Measurements from ENCODE around the gene SLC46A1. TPM values are rescaled to one million over a fixed set of nuclear protein-coding genes. Genes with fewer than 3 reads are reported as not detected.
A peak's percentile ranks its signal among the peaks of the same experiment; 100 is the strongest.

SLC46A1 gene
- total and polyA plus RNA-seq, 2 of the 13 experiments (the other 11 are each of a cell fraction or from before 2014, with no cell fraction given): 19.6 to 22.6 TPM

DNA sequence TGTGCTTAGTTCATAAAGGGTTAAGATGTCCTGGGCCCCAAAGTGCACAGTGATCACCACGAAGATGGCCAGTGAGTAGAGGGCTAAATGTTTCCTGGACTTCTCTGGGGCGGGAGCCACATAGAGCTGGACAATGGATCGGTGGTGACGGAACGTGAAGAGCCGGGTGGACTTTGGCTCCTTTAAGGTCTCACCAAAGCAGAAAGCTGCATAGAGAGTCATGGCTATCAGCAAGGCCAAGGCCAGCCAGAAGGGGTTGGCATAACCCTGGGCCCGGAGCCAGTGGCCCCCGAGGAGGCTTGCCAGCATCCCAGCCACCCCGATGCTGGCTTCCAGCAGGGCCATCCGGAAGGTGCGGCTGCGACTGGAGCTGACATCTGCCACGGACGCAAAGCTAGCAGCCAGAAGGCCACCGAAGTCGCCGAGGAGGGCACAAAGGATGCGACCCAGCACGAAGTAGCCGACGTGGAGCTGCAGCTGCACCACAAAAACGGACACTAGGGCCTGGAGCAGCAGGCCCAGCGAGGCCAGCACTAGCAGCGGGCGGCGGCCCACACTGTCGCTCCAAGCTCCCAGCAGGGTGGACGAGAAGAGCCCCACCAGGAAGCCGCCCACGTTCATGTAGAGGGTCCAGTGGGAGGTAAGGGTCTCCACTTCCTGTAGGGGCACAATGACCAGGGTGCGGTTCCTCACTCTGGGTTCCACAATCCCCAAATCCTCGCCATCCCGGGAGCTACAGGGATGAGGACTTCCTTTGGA is 1.0 kb downstream of the SLC46A1 start:
- in situ Hi-C loops (cut with HindIII; ENCODE audit: extremely low pct_ligation_motif_present, low pct_unique_long_range_greater_than_20kb) (no loop called here), intact Hi-C loops (cut with micrococcal nuclease; ENCODE audit: unreplicated experiment) (no loop called here)
- Histone ChIP-seq H3K4me2 (ENCODE audit: low read depth, low read length) (peak overlapping the region; percentile 97), H3K27ac (ENCODE audit: extremely low read length, insufficient read depth, low read length) (peak overlapping the region; percentile 67), H3K9me3 (ENCODE audit: low read length) (no peaks in the 10 kb centered on the region), H3K4me3 (replicated peaks in 1 of 3; ENCODE audit: insufficient read depth in 1 of 3, low read depth in 2 of 3, low read length in 3 of 3) (peak overlapping the region; percentile 68 to 84 (median 76)), H3K79me2 (ENCODE audit: insufficient read depth, low read length) (peaks cover 13% of the 10 kb centered on the region), H4K20me1 (ENCODE audit: insufficient read depth, low read length) (no peaks in the 10 kb centered on the region), H3K27me3 (ENCODE audit: control insufficient read depth in 1 of 2, insufficient read depth in 2 of 2, low read length in 2 of 2) (no peaks in the 10 kb centered on the region; a peak in 1 of 5 replicates), H2AFZ (ENCODE audit: low read length) (no peak overlapping the region), H3K36me3 (replicated peaks in 1 of 2; ENCODE audit: control insufficient read depth in 1 of 2, insufficient read depth in 2 of 2, low read length in 2 of 2) (peaks cover 9 to 33% of the 10 kb centered on the region in 2 experiments), H3K9ac (ENCODE audit: insufficient read depth, low read depth, low read length) (peak overlapping the region; percentile 79), H3K4me1 (ENCODE audit: insufficient read depth, low read length) (peaks cover 27% of the 10 kb centered on the region)
- DNase-seq (ENCODE audit: low spot score) (peak; percentile 84), FAIRE-seq (peak; percentile 93), ATAC-seq (peak; percentile 89)
- WGBS (ENCODE audit: low lambda C conversion rate): 4% methylated on average over 9 of the region's 33 CpGs
- ChIA-PET CTCF (ENCODE audit: low intra/inter-chr PET ratio, low total read pairs) (interaction anchor here (1.3 kb wide), 1 partner anchor 12 kb away, joined by 4 read pairs; no protein-coding TSS in a partner anchor), POLR2A (interaction anchor here (0.8 to 3.4 kb wide), 14 partner anchors 9 to 240 kb away, joined by 3 to 122 read pairs (median 13); partner anchors contain the start of genes BLTP2, IFT20, POLDIP2 and SARM1)
- BruUV-seq (replicated peaks): TSS peak; percentile 52
- TF ChIP-seq TCF7 (IDR thresholded peaks at IDR 0.05; ENCODE audit: low read depth): peak; percentile 15; the same call in 1 of the 2 replicates
- peak; percentile 14; the same call in 1 of the 2 replicates for TF ChIP-seq YEATS4 (CRISPR knock-in tag; IDR thresholded peaks at IDR 0.05; ENCODE audit: borderline replicate concordance)
- peak; percentile 84; the same call in 1 of the 2 replicates for TF ChIP-seq ZNF205 (CRISPR knock-in tag; IDR thresholded peaks at IDR 0.05)
- TF ChIP-seq, protein P1, sequence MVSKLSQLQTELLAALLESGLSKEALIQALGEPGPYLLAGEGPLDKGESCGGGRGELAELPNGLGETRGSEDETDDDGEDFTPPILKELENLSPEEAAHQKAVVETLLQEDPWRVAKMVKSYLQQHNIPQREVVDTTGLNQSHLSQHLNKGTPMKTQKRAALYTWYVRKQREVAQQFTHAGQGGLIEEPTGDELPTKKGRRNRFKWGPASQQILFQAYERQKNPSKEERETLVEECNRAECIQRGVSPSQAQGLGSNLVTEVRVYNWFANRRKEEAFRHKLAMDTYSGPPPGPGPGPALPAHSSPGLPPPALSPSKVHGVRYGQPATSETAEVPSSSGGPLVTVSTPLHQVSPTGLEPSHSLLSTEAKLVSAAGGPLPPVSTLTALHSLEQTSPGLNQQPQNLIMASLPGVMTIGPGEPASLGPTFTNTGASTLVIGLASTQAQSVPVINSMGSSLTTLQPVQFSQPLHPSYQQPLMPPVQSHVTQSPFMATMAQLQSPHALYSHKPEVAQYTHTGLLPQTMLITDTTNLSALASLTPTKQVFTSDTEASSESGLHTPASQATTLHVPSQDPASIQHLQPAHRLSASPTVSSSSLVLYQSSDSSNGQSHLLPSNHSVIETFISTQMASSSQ (IDR thresholded peaks at IDR 0.05; ENCODE audit: low read depth): no peak
- TF ChIP-seq, protein P1 (CRISPR knock-in tag; IDR thresholded peaks at IDR 0.05; ENCODE audit: borderline replicate concordance): no peak
- TF ChIP-seq ZFX (CRISPR knock-in tag; IDR thresholded peaks at IDR 0.05; ENCODE audit: low read depth): peak; percentile 45; the same call in 1 of the 2 replicates
- TF ChIP-seq, protein P2, sequence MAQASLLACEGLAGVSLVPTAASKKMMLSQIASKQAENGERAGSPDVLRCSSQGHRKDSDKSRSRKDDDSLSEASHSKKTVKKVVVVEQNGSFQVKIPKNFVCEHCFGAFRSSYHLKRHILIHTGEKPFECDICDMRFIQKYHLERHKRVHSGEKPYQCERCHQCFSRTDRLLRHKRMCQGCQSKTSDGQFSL (CRISPR knock-in tag; IDR thresholded peaks at IDR 0.05): 0 out of 2 replicates have a peak, but pooled peaks have one; percentile 42
- no peak for TF ChIP-seq RFX3 (CRISPR knock-in tag; IDR thresholded peaks at IDR 0.05)
- 0 out of 2 replicates have a peak, but pooled peaks have one; percentile 44 for TF ChIP-seq PHF20 (CRISPR knock-in tag; IDR thresholded peaks at IDR 0.05)
- peak; percentile 76; the same call in 1 of the 2 replicates for TF ChIP-seq ZNF431 (CRISPR knock-in tag; IDR thresholded peaks at IDR 0.05; ENCODE audit: borderline replicate concordance, low read depth)
- no peak for TF ChIP-seq KLF15 (CRISPR knock-in tag; IDR thresholded peaks at IDR 0.05; ENCODE audit: borderline replicate concordance)
- peak; percentile 4; the same call in 1 of the 2 replicates for TF ChIP-seq STAG1 (CRISPR knock-in tag; IDR thresholded peaks at IDR 0.05)
- TF ChIP-seq PLRG1 (conservative IDR thresholded peaks at IDR 0.05): no peak
- TF ChIP-seq PRMT3 (CRISPR knock-in tag; IDR thresholded peaks at IDR 0.05; ENCODE audit: borderline replicate concordance, low read depth): no peak
- TF ChIP-seq, protein P3, sequence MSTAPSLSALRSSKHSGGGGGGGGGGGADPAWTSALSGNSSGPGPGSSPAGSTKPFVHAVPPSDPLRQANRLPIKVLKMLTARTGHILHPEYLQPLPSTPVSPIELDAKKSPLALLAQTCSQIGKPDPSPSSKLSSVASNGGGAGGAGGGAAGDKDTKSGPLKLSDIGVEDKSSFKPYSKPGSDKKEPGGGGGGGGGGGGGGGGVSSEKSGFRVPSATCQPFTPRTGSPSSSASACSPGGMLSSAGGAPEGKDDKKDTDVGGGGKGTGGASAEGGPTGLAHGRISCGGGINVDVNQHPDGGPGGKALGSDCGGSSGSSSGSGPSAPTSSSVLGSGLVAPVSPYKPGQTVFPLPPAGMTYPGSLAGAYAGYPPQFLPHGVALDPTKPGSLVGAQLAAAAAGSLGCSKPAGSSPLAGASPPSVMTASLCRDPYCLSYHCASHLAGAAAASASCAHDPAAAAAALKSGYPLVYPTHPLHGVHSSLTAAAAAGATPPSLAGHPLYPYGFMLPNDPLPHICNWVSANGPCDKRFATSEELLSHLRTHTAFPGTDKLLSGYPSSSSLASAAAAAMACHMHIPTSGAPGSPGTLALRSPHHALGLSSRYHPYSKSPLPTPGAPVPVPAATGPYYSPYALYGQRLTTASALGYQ (CRISPR knock-in tag; IDR thresholded peaks at IDR 0.05): peak; percentile 75; the same call in 1 of the 2 replicates
- peak; percentile 66; the same call in 1 of the 2 replicates for TF ChIP-seq HDAC2 (CRISPR knock-in tag; IDR thresholded peaks at IDR 0.05)
